Kidney (tissue), 14 donors: ENCODE data around the gene MAP3K15. TPM values are rescaled to one million over a fixed set of nuclear protein-coding genes. Genes with fewer than 3 reads are reported as not detected.
A peak's percentile ranks its signal among the peaks of the same experiment; 100 is the strongest.

Experiments used
- DNase-seq, 5 donors: peaks; one replicate each; pipeline ENCODE4 v3.0.0-alpha.2; 2013 to 2020
- FAIRE-seq: peaks from 2 replicates; lab custom pipeline; 2012; peaks lifted over from hg19 to GRCh38; lab: Jason Lieb, UNC
- H3K27ac ChIP-seq, 2 donors: one replicate each; pipeline ENCODE4 v1.7.0; 2013; ENCODE audit warnings: low read depth in 2 of 2, low read length in 2 of 2, inconsistent platforms in 1 of 2
- H3K27me3 ChIP-seq: one replicate; pipeline ENCODE4 v1.7.1; 2013; ENCODE audit warnings: low read length, inconsistent platforms; ENCODE audit not compliant: control insufficient read depth, insufficient read depth
- H3K36me3 ChIP-seq, 3 donors: one replicate each; pipeline versions ENCODE4 v1.7.0 to v1.7.1; 2013; ENCODE audit warnings: low read length in 3 of 3, control low read depth in 1 of 3, inconsistent platforms in 1 of 3; ENCODE audit not compliant: insufficient read depth in 3 of 3, control insufficient read depth in 2 of 3
- H3K4me1 ChIP-seq, 3 donors: one replicate each; pipeline versions ENCODE4 v1.7.0 to v1.7.1; 2013; ENCODE audit warnings: low read length in 3 of 3, inconsistent platforms in 1 of 3, low read depth in 1 of 3; ENCODE audit not compliant: control insufficient read depth in 2 of 3, insufficient read depth in 2 of 3
- H3K4me3 ChIP-seq, 3 donors: one replicate each; pipeline versions ENCODE4 v1.7.0 to v1.8.1; 2013; ENCODE audit warnings: low read length in 3 of 3, control low read depth in 1 of 3, inconsistent platforms in 1 of 3
- H3K9ac ChIP-seq, 3 donors: one replicate each; pipeline versions ENCODE4 v1.7.0 to v1.7.1; 2013; ENCODE audit warnings: low read length in 3 of 3, control low read depth in 1 of 3, inconsistent platforms in 1 of 3
- H3K9me3 ChIP-seq, 3 donors: one replicate each; pipeline versions ENCODE4 v1.7.0 to v1.7.1; 2013; ENCODE audit warnings: low read length in 3 of 3, control low read depth in 1 of 3, inconsistent platforms in 1 of 3; ENCODE audit not compliant: control insufficient read depth in 2 of 3, insufficient read depth in 1 of 3
- CTCF ChIP-seq: IDR thresholded peaks from 3 replicates; pipeline ENCODE4 v1.5.1; 2012; ENCODE audit warnings: mild to moderate bottlenecking, moderate library complexity, borderline replicate concordance; ENCODE audit not compliant: insufficient read depth; ENCODE audit errors: extremely low read depth
- intact Hi-C: fragments of 100-400 bp; cut with DNase I; formaldehyde crosslinking; loops from one replicate; pipeline ENCODE4 v1.11.1; 2022
- polyA plus RNA-seq: library from polyadenylated mRNA; stranded (reverse); fragments of 350-450 nt; fragmentation: Illumina TruSeq; extraction: RNeasy Lipid Tissue Mini Kit (QIAGEN cat#74804); gene quantifications from one replicate; pipeline ENCODE4 v1.2.3, GENCODE V29; 2014; ENCODE audit warnings: low read depth, low replicate concordance; ENCODE audit not compliant: insufficient read depth
- total RNA-seq: library from RNA; stranded (reverse); fragmentation: NEBNext Ultra II Directional; extraction: Animal tissue kit (Norgen Biotek cat#: 25700); gene quantifications from one replicate; pipeline ENCODE4 v1.2.1, GENCODE V29; 2021
- donor health status: control.
- donor health status: control.
- donor health status: control.
- donor health status: control.
- donor health status: control.
- donor health status: DM: yes; HTN: yes; CAD: no.
- donor health status: Normal renal cell carcinoma (clear cell type).

MAP3K15 gene
- total and polyA plus RNA-seq, 2 donors from 2014 or later, result 3.7 to 5.0 TPM

GRCh38 chrX:19349264-19349663 is 166.0 kb downstream of the MAP3K15 start:
- peaks cover 3 to 21% (median 14%) of the 10 kb centered on the region in 3 donors for H3K36me3 ChIP-seq
- TF ChIP-seq CTCF, result no peak
- H3K4me1 ChIP-seq, result no peaks in the 10 kb centered on the region
- H3K27me3 ChIP-seq, result no peaks in the 10 kb centered on the region
- no peak overlapping the region for H3K9ac ChIP-seq
- no peaks in the 10 kb centered on the region for H3K9me3 ChIP-seq
- H3K4me3 ChIP-seq, result no peak overlapping the region
- intact Hi-C loops, result no loop called here
- FAIRE-seq (no peak), DNase-seq (no peak)
- no peak overlapping the region for H3K27ac ChIP-seq

- Histone ChIP-seq H3K4me3 (no peak overlapping the region), H3K9me3 (no peaks in the 10 kb centered on the region), H3K27me3 (no peaks in the 10 kb centered on the region), H3K9ac (no peak overlapping the region), H3K27ac (no peak overlapping the region), H3K36me3 (peaks cover under 1 to 14% (median 9%) of the 10 kb centered on the region in 3 donors), H3K4me1 (peaks cover 0 to 2% (median 0%) of the 10 kb centered on the region in 3 donors)
- no peak for FAIRE-seq
- TF ChIP-seq CTCF, result no peak
- no peak for DNase-seq
- intact Hi-C loops, result no loop called here
These were observed 167.4 kb downstream of the MAP3K15 start for GRCh38 chrX:19347916-19348315.

GRCh38 chrX:19344661-19345060 is 170.6 kb downstream of the MAP3K15 start:
- Histone ChIP-seq H3K4me1 (peaks cover 0 to 2% (median 0%) of the 10 kb centered on the region in 3 donors), H3K36me3 (no peaks in the 10 kb centered on the region), H3K9ac (peak overlapping the region; percentile 51 to 71 (median 60)), H3K4me3 (peak overlapping the region; percentile 76 to 84 (median 82)), H3K9me3 (no peaks in the 10 kb centered on the region), H3K27ac (peak overlapping the region in 1 of 2 donors; percentile 74), H3K27me3 (no peaks in the 10 kb centered on the region)
- TF ChIP-seq CTCF, result no peak
- FAIRE-seq (no peak), DNase-seq (peak in 3 of 5 donors; percentile 29 to 39 (median 36))
- intact Hi-C loops, result no loop called here
